Testis (tissue), 3 donors: ENCODE measurements around the gene LRTM2. TPM values are rescaled to one million over a fixed set of nuclear protein-coding genes. Genes with fewer than 3 reads are reported as not detected.

Source experiments
- DNase-seq: peaks from one replicate; pipeline ENCODE4 v3.0.0-alpha.2; 2019
- H3K27ac ChIP-seq, 2 donors: fragments of 200-600 bp; sonication (generic); one replicate each; pipeline ENCODE4 v1.5.1; 2019
- H3K27me3 ChIP-seq: fragments of 200-600 bp; sonication (generic); one replicate; pipeline ENCODE4 v1.5.1; 2019
- H3K36me3 ChIP-seq: fragments of 200-600 bp; sonication (generic); one replicate; pipeline ENCODE4 v1.5.1; 2017; ENCODE audit warnings: low read depth; ENCODE audit errors: missing control alignments
- H3K4me1 ChIP-seq: fragments of 200-600 bp; sonication (generic); one replicate; pipeline ENCODE4 v1.5.1; 2019
- H3K4me3 ChIP-seq, 2 donors: fragments of 200-600 bp; sonication (generic); one replicate each; pipeline ENCODE4 v1.5.1; 2017 to 2019
- H3K9me3 ChIP-seq: fragments of 200-600 bp; sonication (generic); one replicate; pipeline ENCODE4 v1.5.1; 2017
- POLR2A ChIP-seq: fragments of 450-650 bp; IDR thresholded peaks from one replicate; pipeline ENCODE4 v1.6.1; 2017; ENCODE audit warnings: antibody characterized with exemption, mild to moderate bottlenecking, moderate library complexity
- WGBS, 2 donors: methylation state at CpG; one replicate each; pipeline ENCODE4 v1.1.5; 2018; 5-methylcytosine and 5-hydroxymethylcytosine counted together
- intact Hi-C: fragments of 100-400 bp; cut with DNase I; formaldehyde crosslinking; loops from one replicate; pipeline ENCODE4 v1.15.1; 2023; ENCODE audit warnings: low total_unique reads
- polyA plus RNA-seq: library from polyadenylated mRNA; stranded (reverse); fragments of 350-450 nt; fragmentation: Illumina TruSeq; extraction: RNeasy Lipid Tissue Mini Kit (QIAGEN cat#74804); gene quantifications from one replicate; pipeline ENCODE4 v1.2.3, GENCODE V29; 2014; ENCODE audit warnings: low read depth, low replicate concordance; ENCODE audit not compliant: insufficient read depth
- total RNA-seq, 2 donors: library from RNA; depleted of rRNA; stranded (reverse); fragments of >200 nt; gene quantifications; one replicate each; pipeline ENCODE4 v1.2.3, GENCODE V29; 2016
- TF ChIP-seq, protein P1 (sequence below), 3 experiments: fragments of 450-650 bp in 2 of 3; fragments of 200-600 bp in 1 of 3; sonication (generic) in 1 of 3; IDR thresholded peaks; one replicate each; pipeline ENCODE4 v1.5.1; 2016 to 2019; ENCODE audit warnings: antibody characterized with exemption in 3 of 3, mild to moderate bottlenecking in 2 of 3, moderate library complexity in 1 of 3

LRTM2 gene
- total and polyA plus RNA-seq, 3 donors from 2014 or later: 0.39 to 0.96 (median 0.43) TPM

DNA sequence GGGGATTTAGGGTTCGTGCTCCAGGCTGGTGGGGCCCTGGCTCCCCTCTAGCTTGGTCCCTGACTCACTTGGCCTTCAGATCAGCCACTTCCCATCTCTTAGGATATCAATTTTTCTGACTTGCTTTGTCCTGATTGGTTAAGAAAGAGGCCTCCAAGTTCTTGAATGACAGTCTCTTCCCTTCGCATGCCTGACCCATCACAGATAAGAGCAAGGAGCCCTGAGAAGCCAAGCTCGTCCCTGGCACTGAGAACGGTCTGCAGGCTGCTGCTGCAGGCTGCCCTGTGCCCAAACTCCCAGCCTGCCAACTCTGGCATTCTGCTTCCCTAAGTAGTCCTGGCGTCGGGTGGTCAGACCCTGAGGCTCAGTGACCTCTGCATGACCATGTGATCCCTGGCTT is 794 bp upstream of the LRTM2 start:
- Histone ChIP-seq H3K9me3 (no peaks in the 10 kb centered on the region), H3K4me3 (no peak overlapping the region), H3K27me3 (no peaks in the 10 kb centered on the region), H3K4me1 (peaks cover 9% of the 10 kb centered on the region), H3K36me3 (no peaks in the 10 kb centered on the region), H3K27ac (no peak overlapping the region)
- intact Hi-C loops: no loop called here
- DNase-seq: no peak
- WGBS, 2 donors: 46 to 66% methylated on average over 6 of the region's 6 CpGs
- TF ChIP-seq, protein P1, sequence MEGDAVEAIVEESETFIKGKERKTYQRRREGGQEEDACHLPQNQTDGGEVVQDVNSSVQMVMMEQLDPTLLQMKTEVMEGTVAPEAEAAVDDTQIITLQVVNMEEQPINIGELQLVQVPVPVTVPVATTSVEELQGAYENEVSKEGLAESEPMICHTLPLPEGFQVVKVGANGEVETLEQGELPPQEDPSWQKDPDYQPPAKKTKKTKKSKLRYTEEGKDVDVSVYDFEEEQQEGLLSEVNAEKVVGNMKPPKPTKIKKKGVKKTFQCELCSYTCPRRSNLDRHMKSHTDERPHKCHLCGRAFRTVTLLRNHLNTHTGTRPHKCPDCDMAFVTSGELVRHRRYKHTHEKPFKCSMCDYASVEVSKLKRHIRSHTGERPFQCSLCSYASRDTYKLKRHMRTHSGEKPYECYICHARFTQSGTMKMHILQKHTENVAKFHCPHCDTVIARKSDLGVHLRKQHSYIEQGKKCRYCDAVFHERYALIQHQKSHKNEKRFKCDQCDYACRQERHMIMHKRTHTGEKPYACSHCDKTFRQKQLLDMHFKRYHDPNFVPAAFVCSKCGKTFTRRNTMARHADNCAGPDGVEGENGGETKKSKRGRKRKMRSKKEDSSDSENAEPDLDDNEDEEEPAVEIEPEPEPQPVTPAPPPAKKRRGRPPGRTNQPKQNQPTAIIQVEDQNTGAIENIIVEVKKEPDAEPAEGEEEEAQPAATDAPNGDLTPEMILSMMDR (IDR thresholded peaks at IDR 0.05): no peak
- TF ChIP-seq POLR2A: no peak

GRCh38 chr12:1820896-1821291 is 529 bp downstream of the LRTM2 start:
- H3K27me3 ChIP-seq: no peaks in the 10 kb centered on the region
- H3K4me3 ChIP-seq: no peak overlapping the region
- TF ChIP-seq, protein P1 (IDR thresholded peaks at IDR 0.05): no peak
- no peak for TF ChIP-seq POLR2A
- DNase-seq: no peak
- 63 to 72% methylated on average over 8 of the region's 11 CpGs for WGBS, 2 donors
- peaks cover 9% of the 10 kb centered on the region for H3K4me1 ChIP-seq
- no peaks in the 10 kb centered on the region for H3K9me3 ChIP-seq
- H3K27ac ChIP-seq: no peak overlapping the region
- no peaks in the 10 kb centered on the region for H3K36me3 ChIP-seq
- intact Hi-C loops: no loop called here

GRCh38 chr12:1821805-1822204 is 1.4 kb downstream of the LRTM2 start:
- 34 to 51% methylated on average over 11 to 12 of the region's 12 CpGs for WGBS, 2 donors
- Histone ChIP-seq H3K4me1 (peaks cover 9% of the 10 kb centered on the region), H3K27ac (no peak overlapping the region), H3K9me3 (no peaks in the 10 kb centered on the region), H3K27me3 (no peaks in the 10 kb centered on the region), H3K36me3 (no peaks in the 10 kb centered on the region), H3K4me3 (no peak overlapping the region)
- intact Hi-C loops: no loop called here
- DNase-seq: no peak
- TF ChIP-seq, protein P1 (IDR thresholded peaks at IDR 0.05): no peak
- TF ChIP-seq POLR2A: no peak

- 62 to 89% methylated on average over 7 of the region's 11 CpGs for WGBS, 2 donors
- Histone ChIP-seq H3K36me3 (no peaks in the 10 kb centered on the region), H3K27me3 (no peaks in the 10 kb centered on the region), H3K9me3 (no peaks in the 10 kb centered on the region), H3K4me3 (no peak overlapping the region), H3K4me1 (peaks cover 9% of the 10 kb centered on the region), H3K27ac (no peak overlapping the region)
- no peak for DNase-seq
- intact Hi-C loops: no loop called here
- TF ChIP-seq, protein P1 (IDR thresholded peaks at IDR 0.05): no peak
- no peak for TF ChIP-seq POLR2A
Measured at GRCh38 chr12:1822699-1823098, 2.3 kb downstream of the LRTM2 start.

DNA sequence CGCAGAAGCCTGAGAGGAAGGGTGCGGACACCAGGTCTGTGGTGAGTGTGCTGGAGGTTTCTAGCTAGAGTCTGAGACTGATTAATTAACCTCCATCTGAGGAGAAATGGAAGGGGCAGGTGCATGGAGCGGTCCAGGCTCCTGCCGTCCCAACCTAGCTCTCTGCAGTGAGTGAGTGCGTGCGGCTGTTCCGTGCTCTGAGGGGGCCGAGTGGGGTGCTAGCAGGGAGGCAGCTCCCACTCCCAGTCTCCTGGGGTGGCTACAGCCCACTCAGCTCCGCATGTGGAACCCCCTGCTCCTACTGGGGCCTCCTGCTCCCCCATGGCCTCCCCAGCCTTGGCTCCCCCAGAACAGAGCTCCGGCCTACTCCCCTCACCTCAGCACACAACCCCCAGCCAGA is 2.9 kb downstream of the LRTM2 start:
- 91 to 94% methylated on average over 10 of the region's 10 CpGs for WGBS, 2 donors
- Histone ChIP-seq H3K27me3 (no peaks in the 10 kb centered on the region), H3K4me3 (no peak overlapping the region), H3K4me1 (peaks cover 9% of the 10 kb centered on the region), H3K36me3 (no peaks in the 10 kb centered on the region), H3K9me3 (no peaks in the 10 kb centered on the region), H3K27ac (no peak overlapping the region)
- TF ChIP-seq, protein P1 (IDR thresholded peaks at IDR 0.05): no peak
- TF ChIP-seq POLR2A: no peak
- intact Hi-C loops: no loop called here
- DNase-seq: no peak
